ENCODE results near the gene BSPRY.

BSPRY gene

DNA sequence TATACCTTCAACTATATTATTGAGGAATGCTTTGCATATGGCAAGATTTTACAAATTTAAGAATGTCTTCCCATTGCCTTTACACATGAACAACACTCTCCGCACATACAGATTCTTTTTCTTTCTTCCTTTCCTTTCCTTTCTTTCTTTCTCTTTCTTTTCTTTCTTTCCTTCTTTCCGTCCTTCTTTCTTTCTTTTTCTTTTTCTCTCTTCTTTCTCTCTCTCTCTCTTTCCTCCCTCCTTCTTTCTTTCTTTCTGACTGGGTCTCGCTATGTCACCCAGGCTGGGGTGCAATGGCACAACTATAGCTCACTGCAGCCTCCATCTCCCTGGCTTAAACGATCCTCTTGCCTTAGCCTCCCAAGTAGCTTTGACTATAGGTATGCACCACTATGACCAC is 23.1 kb upstream of the BSPRY start:
- DNase-seq = no peak
- no peak for ATAC-seq
- Mint-ChIP-seq H3K27me3 (no peaks in the 10 kb centered on the region), H3K9me3 (no peaks in the 10 kb centered on the region), H3K4me1 (no peaks in the 10 kb centered on the region), H3K27ac (peak overlapping the region in 1 of 2 donors; percentile 15), H3K4me3 (no peak overlapping the region)

GRCh38 chr9:113328045-113328782 is 21.1 kb upstream of the BSPRY start:
- Mint-ChIP-seq H3K9me3 (no peaks in the 10 kb centered on the region), H3K27me3 (no peaks in the 10 kb centered on the region), H3K27ac (no peak overlapping the region), H3K4me3 (no peak overlapping the region), H3K4me1 (no peaks in the 10 kb centered on the region)
- DNase-seq = no peak
- ATAC-seq = no peak

GRCh38 chr9:113331780-113332179 is 17.6 kb upstream of the BSPRY start:
- Mint-ChIP-seq H3K27me3 (no peaks in the 10 kb centered on the region), H3K4me3 (no peak overlapping the region), H3K4me1 (no peaks in the 10 kb centered on the region), H3K27ac (no peak overlapping the region), H3K9me3 (no peaks in the 10 kb centered on the region)
- ATAC-seq (no peak), DNase-seq (no peak)

- H3K27me3 Mint-ChIP-seq = peaks cover 9% of the 10 kb centered on the region
Measured at GRCh38 chr9:113337714-113338113, 11.6 kb upstream of the BSPRY start.

GRCh38 chr9:113340011-113340699 is 9.2 kb upstream of the BSPRY start, which contains the start of gene WDR31:
WDR31 (minus strand) TSS chr9:113340275; CDS start chr9:113332022, 8,253 bp downstream.
- ATAC-seq (peak; percentile 95), DNase-seq (peak; percentile 84 to 86)
- H3K4me1 Mint-ChIP-seq = peaks cover 47% of the 10 kb centered on the region
- peak within 1 kb of the TSS; percentile 54 to 96 for H3K27ac Mint-ChIP-seq
- H3K27me3 Mint-ChIP-seq = peaks cover 9% of the 10 kb centered on the region
- H3K4me3 Mint-ChIP-seq = peak within 1 kb of the TSS; percentile 82 to 97
- peaks cover 0 to 9% of the 10 kb centered on the region in 2 donors for H3K9me3 Mint-ChIP-seq

More at GRCh38 chr9:113337714-113338113, 11.6 kb upstream of the BSPRY start:
- peaks cover 30% of the 10 kb centered on the region for H3K4me1 Mint-ChIP-seq
- peaks cover 0 to 3% of the 10 kb centered on the region in 2 donors for H3K9me3 Mint-ChIP-seq
- ATAC-seq (no peak), DNase-seq (no peak)
- no peak overlapping the region for H3K4me3 Mint-ChIP-seq
- H3K27ac Mint-ChIP-seq = no peak overlapping the region

DNA sequence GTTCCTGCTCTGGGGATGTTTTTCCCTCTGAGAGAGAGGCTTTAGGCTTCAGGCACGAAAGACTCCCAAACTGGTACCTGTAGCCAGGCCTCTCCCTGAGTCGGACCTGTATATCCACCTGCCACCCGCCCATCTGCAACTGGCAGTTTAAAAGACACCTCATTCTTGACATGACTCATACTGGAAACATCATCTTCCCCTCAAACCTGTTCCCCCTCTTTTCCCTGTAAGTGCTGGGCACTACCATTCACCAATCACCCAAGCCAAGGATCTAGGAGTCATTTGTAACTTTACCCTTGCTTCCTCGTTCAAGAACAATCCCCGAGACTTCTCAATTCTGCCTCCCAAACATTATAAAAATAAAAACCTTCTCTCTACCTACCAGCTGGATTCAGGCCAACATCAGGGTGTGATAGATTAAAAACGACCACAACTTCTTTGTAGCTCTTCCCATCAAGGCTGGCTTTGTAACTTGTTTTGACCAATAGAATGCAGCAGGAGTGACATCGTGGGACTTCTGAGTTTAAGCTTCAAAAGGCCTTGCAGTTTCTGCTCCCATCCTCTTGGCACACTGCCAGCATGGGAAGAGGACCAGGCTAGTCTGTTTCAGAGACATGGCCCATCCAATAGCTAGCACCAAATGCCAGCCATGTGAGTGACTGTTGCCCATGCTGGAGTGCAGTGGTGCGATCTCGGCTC is 7.5 kb upstream of the BSPRY start:
- Mint-ChIP-seq H3K4me1 (peaks cover 58% of the 10 kb centered on the region), H3K27ac (peak overlapping the region in 1 of 2 donors; percentile 40), H3K27me3 (peaks cover 9% of the 10 kb centered on the region), H3K9me3 (peaks cover 0 to 9% of the 10 kb centered on the region in 2 donors), H3K4me3 (peak overlapping the region; percentile 82 to 97)
- ATAC-seq (peak; percentile 29), DNase-seq (peak in 1 of 2 donors; percentile 39)

GRCh38 chr9:113343732-113344231 is 5.6 kb upstream of the BSPRY start:
- Mint-ChIP-seq H3K4me1 (peaks cover 70% of the 10 kb centered on the region), H3K27me3 (peaks cover 7% of the 10 kb centered on the region), H3K27ac (peak overlapping the region in 1 of 2 donors; percentile 83), H3K4me3 (peak overlapping the region; percentile 2 to 13), H3K9me3 (peaks cover 0 to 9% of the 10 kb centered on the region in 2 donors)
- ATAC-seq (peak; percentile 63), DNase-seq (peak in 1 of 2 donors; percentile 67)

DNA sequence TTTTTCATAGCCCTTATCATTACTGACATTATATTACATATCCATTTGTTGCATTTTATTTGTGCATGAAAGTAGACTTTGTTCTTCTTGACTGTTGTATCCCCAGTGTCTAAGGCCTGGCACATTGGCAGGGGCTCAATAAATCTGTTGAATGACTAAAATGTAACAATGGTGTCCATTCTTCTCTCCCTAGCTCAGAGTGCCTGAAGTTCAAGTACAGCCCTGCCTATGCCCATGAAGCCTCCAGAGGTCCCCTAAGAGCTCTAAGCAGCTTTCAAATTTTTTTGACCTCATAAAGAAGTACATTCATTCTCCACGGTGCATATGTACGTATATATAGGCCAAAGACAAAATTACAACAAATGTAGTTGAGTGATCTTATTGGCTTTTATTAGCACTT is 4.2 kb upstream of the BSPRY start:
- ATAC-seq = no peak
- Mint-ChIP-seq H3K4me3 (no peak overlapping the region), H3K4me1 (peaks cover 64% of the 10 kb centered on the region), H3K9me3 (peaks cover 0 to 9% of the 10 kb centered on the region in 2 donors), H3K27ac (no peak overlapping the region), H3K27me3 (no peaks in the 10 kb centered on the region)
- no peak for DNase-seq

DNA sequence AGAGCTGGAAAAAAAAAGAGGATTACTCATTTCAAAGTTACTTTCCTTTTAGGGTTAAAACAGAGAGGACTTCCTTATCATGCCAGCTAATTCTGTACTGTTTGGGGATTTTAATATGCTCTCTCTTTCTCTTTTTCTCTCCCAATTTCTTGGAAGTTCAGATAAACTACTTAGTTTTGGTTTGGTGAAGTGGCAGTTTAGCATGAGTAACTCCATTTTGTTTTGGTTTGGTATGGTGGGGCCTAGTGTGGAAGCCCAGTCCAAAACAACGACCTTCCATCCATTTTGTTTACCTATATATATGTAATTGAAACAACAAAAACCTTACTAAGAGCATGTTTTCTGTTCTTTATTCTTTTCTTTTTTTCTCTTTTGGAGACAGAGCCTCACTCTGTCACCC is 3.7 kb upstream of the BSPRY start:
- ATAC-seq (no peak), DNase-seq (no peak)
- H3K4me1 Mint-ChIP-seq = peaks cover 64% of the 10 kb centered on the region
- H3K9me3 Mint-ChIP-seq = peaks cover 0 to 9% of the 10 kb centered on the region in 2 donors
- H3K4me3 Mint-ChIP-seq = no peak overlapping the region
- H3K27me3 Mint-ChIP-seq = no peaks in the 10 kb centered on the region
- peak overlapping the region in 1 of 2 donors; percentile 55 for H3K27ac Mint-ChIP-seq

GRCh38 chr9:113348437-113348836 is 904 bp upstream of the BSPRY start:
- no peak overlapping the region for H3K27ac Mint-ChIP-seq
- DNase-seq (no peak), ATAC-seq (no peak)
- H3K9me3 Mint-ChIP-seq = peaks cover 0 to 1% of the 10 kb centered on the region in 2 donors
- H3K4me1 Mint-ChIP-seq = peaks cover 65% of the 10 kb centered on the region
- peaks cover 7% of the 10 kb centered on the region for H3K27me3 Mint-ChIP-seq
- no peak overlapping the region for H3K4me3 Mint-ChIP-seq

DNA sequence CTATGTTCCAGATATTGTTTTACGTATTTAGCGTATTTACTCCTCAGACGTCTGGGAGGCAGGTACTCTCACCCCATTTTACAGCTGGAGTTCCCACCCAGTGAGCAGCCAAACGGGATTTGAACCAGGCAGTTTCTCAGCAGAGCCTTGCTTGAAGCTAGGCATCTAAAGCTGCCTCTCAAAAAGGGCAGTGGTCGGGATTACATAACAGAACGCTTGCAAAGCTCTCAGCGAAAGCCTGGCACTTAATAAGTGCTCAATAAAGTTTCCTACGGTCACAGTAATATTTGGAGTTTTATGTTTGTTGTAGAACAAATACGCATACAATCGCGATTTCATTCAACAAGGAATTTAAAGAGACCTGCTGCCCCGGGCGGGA is 286 bp upstream of the BSPRY start:
- Mint-ChIP-seq H3K27ac (peak overlapping the region in 1 of 2 donors; percentile 92), H3K4me1 (peaks cover 58% of the 10 kb centered on the region), H3K9me3 (no peaks in the 10 kb centered on the region), H3K27me3 (peaks cover 7% of the 10 kb centered on the region), H3K4me3 (peak overlapping the region; percentile 65 to 83)
- no peak for ATAC-seq
- no peak for DNase-seq

DNA sequence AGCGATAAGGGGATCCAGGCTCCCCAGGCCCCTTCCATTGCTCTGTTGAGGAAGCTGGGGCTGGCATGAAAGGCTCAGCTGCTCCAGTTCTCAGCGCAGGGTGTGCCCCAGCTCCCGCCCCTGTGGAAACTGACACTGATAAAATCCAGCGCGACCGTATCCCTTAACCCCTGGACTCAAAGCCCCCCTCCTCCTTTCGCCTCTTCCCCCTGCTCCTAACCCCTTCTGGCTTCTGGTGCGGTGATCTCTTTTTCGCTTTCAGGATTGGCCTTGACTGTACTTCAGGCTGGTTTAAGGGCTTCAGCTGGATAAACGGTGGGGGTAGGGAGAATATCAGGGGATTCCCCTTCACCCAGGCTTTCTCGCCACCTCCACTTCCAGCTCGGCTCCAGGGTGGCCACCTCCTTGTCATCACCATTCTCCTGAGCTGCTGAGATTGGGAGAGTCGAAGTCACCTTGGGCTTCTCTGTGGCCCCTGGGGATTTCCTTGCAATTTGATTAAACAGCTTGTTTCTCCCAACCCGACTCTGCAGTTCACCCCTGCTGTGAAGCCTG is 843 bp downstream of the BSPRY start:
- ATAC-seq (peak; percentile 46), DNase-seq (peak in 1 of 2 donors; percentile 41)
- Mint-ChIP-seq H3K4me1 (peaks cover 50% of the 10 kb centered on the region), H3K27me3 (peaks cover 7% of the 10 kb centered on the region), H3K9me3 (no peaks in the 10 kb centered on the region), H3K27ac (peak overlapping the region; percentile 92 to 98), H3K4me3 (peak overlapping the region; percentile 95 to 97)

DNA sequence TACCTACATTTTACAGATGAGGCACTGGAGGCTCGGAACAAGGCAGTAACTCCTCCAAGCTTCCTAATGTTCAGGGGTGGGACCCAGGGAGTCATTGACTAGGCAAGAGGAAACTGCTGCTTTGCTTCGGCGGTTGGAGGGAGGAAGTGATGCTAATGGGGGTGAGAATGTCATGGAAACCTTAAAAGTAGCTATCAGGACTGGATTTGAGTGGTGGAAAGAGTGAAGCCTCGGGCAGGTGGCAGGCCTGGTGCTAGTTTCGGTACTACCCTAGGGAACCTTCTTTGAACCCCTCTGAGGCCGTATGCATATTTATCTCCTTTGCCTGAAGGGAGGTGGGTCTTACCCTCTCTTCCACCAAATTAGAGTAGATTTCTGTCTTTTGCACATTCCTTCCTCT is 1.6 kb downstream of the BSPRY start:
- H3K4me1 Mint-ChIP-seq = peaks cover 42% of the 10 kb centered on the region
- H3K27me3 Mint-ChIP-seq = peaks cover 7% of the 10 kb centered on the region
- H3K4me3 Mint-ChIP-seq = peak overlapping the region; percentile 95 to 97
- no peaks in the 10 kb centered on the region for H3K9me3 Mint-ChIP-seq
- H3K27ac Mint-ChIP-seq = peak overlapping the region in 1 of 2 donors; percentile 98
- DNase-seq = peak in 1 of 2 donors; percentile 69
- peak; percentile 72 for ATAC-seq

- Mint-ChIP-seq H3K27me3 (peaks cover 7% of the 10 kb centered on the region), H3K27ac (peak overlapping the region in 1 of 2 donors; percentile 16), H3K4me1 (peaks cover 38% of the 10 kb centered on the region), H3K9me3 (no peaks in the 10 kb centered on the region), H3K4me3 (no peak overlapping the region)
- no peak for DNase-seq
- ATAC-seq = no peak
Measured at GRCh38 chr9:113352006-113352405, 2.7 kb downstream of the BSPRY start.

GRCh38 chr9:113352411-113352810 is 3.1 kb downstream of the BSPRY start:
- H3K27me3 Mint-ChIP-seq = peaks cover 7% of the 10 kb centered on the region
- H3K9me3 Mint-ChIP-seq = no peaks in the 10 kb centered on the region
- H3K27ac Mint-ChIP-seq = peak overlapping the region in 1 of 2 donors; percentile 16
- no peak for DNase-seq
- no peak overlapping the region for H3K4me3 Mint-ChIP-seq
- H3K4me1 Mint-ChIP-seq = peaks cover 34% of the 10 kb centered on the region
- ATAC-seq = no peak

All from stimulated activated naive CD8-positive, alpha-beta T cell treated with anti-CD3 and anti-CD28 coated beads, Interleukin-15, amount 100 ng/mL, for 72 hours (primary cell).